Astrocyte (in vitro differentiated cells and primary cell): Measurements from ENCODE around the gene METTL22. TPM values are rescaled to one million over a fixed set of nuclear protein-coding genes. Genes with fewer than 3 reads are reported as not detected.
A peak's percentile ranks its signal among the peaks of the same experiment; 100 is the strongest.

Experiments
- DNase-seq: peaks from one replicate; pipeline ENCODE4 v3.0.0-alpha.2; 2010; ENCODE audit warnings: low read depth
- FAIRE-seq: peaks from 2 replicates; lab custom pipeline; 2011; peaks lifted over from hg19 to GRCh38; lab: Jason Lieb, UNC
- H2AFZ ChIP-seq: 2 replicates; pipeline ENCODE4 v1.6.0; 2012; ENCODE audit warnings: low read depth, low read length, inconsistent platforms
- H3K27ac ChIP-seq: 2 replicates; pipeline ENCODE4 v1.5.1; 2011; ENCODE audit warnings: low read depth, low read length, inconsistent platforms
- H3K27me3 ChIP-seq: 2 replicates; pipeline ENCODE4 v1.6.0; 2011; ENCODE audit warnings: low read length, inconsistent platforms; ENCODE audit not compliant: insufficient read depth
- H3K36me3 ChIP-seq: 2 replicates; pipeline ENCODE4 v1.5.1; 2011; ENCODE audit warnings: low read length, inconsistent platforms; ENCODE audit not compliant: insufficient read depth
- H3K4me1 ChIP-seq: 2 replicates; pipeline ENCODE4 v1.5.1; 2011; ENCODE audit warnings: low read length, inconsistent platforms; ENCODE audit not compliant: insufficient read depth
- H3K4me2 ChIP-seq: 2 replicates; pipeline ENCODE4 v1.6.0; 2012; ENCODE audit warnings: low read length, inconsistent platforms
- H3K4me3 ChIP-seq: 2 replicates; pipeline ENCODE4 v1.5.1; 2011; ENCODE audit warnings: low read depth, mild to moderate bottlenecking, low read length, inconsistent platforms; ENCODE audit not compliant: insufficient read depth
- H3K79me2 ChIP-seq: 2 replicates; pipeline ENCODE4 v1.6.0; 2012; ENCODE audit warnings: mild to moderate bottlenecking, low read length, inconsistent platforms; ENCODE audit not compliant: insufficient read depth
- H3K9ac ChIP-seq: 2 replicates; pipeline ENCODE4 v1.6.0; 2012; ENCODE audit warnings: mild to moderate bottlenecking, low read length, inconsistent platforms
- H3K9me3 ChIP-seq: 2 replicates; pipeline ENCODE4 v1.5.1; 2012; ENCODE audit warnings: low read depth, mild to moderate bottlenecking, low read length, inconsistent platforms; ENCODE audit not compliant: insufficient read depth
- H4K20me1 ChIP-seq: 2 replicates; pipeline ENCODE4 v1.6.0; 2012; ENCODE audit warnings: low read length, inconsistent platforms; ENCODE audit not compliant: insufficient read depth
- H3K27ac Mint-ChIP-seq: one replicate; pipeline ENCODE4 v1.8.0; 2021; ENCODE audit warnings: mild to moderate bottlenecking, mixed read lengths; ENCODE audit not compliant: unreplicated experiment
- H3K27me3 Mint-ChIP-seq: one replicate; pipeline ENCODE4 v1.8.0; 2021; ENCODE audit warnings: low read depth, mixed read lengths; ENCODE audit not compliant: unreplicated experiment
- H3K36me3 Mint-ChIP-seq: one replicate; pipeline ENCODE4 v1.8.0; 2021; ENCODE audit warnings: low read depth, mixed read lengths; ENCODE audit not compliant: unreplicated experiment
- H3K4me1 Mint-ChIP-seq: one replicate; pipeline ENCODE4 v1.8.0; 2021; ENCODE audit warnings: low read depth, mixed read lengths; ENCODE audit not compliant: unreplicated experiment
- H3K4me3 Mint-ChIP-seq: one replicate; pipeline ENCODE4 v1.8.0; 2021; ENCODE audit warnings: mild to moderate bottlenecking, moderate library complexity, mixed read lengths; ENCODE audit not compliant: unreplicated experiment
- H3K9me3 Mint-ChIP-seq: one replicate; pipeline ENCODE4 v1.8.0; 2021; ENCODE audit warnings: mild to moderate bottlenecking, mixed read lengths; ENCODE audit not compliant: unreplicated experiment
- EZH2 ChIP-seq: IDR thresholded peaks from 2 replicates; pipeline ENCODE4 v1.6.1; 2012; ENCODE audit warnings: mild to moderate bottlenecking, low read length, inconsistent platforms; ENCODE audit not compliant: insufficient read depth
- total RNA-seq: library from RNA; stranded (reverse); gene quantifications from 2 replicates; pipeline ENCODE4 v1.2.1, GENCODE V29; 2021
- TF ChIP-seq, protein P1 (sequence below): IDR thresholded peaks from 2 replicates; pipeline ENCODE4 v1.5.1; 2011; ENCODE audit warnings: low read depth, mild to moderate bottlenecking, inconsistent platforms, low read length, moderate library complexity; ENCODE audit not compliant: insufficient read depth

METTL22 gene
- total RNA-seq, 1 donor from 2014 or later, result 37.7 TPM

DNA sequence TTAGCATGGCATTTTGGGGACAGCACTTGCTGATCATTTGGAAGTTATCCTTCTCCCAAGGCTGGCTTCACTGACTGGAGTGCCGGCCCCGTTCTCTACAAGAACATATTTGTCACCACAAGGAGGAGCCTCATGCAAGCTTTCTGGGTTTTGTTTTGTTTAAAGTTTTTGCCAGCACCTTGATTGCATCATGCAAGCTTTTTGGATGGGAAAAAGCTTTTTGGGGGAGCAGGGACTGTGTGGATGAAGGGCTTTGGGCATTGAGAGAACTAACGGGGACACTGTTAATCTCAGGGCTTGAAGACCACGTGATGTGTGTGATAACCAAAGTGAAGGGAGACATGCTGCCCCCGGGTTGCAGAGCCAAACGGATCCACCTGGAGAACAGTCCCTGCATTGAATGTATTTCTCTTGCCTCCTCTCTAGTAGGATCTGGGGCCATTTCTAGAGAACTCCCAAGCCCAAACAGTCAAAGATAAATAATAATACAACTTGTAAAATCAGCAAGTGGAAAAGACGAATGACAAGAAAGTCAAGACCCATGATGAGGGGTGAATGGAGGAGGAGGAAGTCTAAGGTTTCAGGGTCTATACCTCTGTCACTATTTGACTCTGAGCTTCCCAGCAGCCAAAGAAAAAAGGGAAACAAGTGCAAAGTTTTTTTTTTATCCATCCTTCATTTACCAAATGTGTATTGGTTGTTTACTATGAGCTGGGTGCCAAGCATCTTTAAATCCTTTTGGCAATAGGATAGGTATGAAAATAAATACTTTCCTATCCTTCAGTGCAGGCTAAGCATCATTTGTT is 48.4 kb upstream of the METTL22 start:
- peak overlapping the region; percentile 49 for H2AFZ ChIP-seq
- no peaks in the 10 kb centered on the region for H3K36me3 ChIP-seq
- FAIRE-seq (no peak), DNase-seq (peak; percentile 12)
- H3K9me3 Mint-ChIP-seq, result no peaks in the 10 kb centered on the region
- no peaks in the 10 kb centered on the region for H3K9me3 ChIP-seq
- H3K4me3 Mint-ChIP-seq, result no peak overlapping the region
- H3K4me1 Mint-ChIP-seq, result peaks cover 13% of the 10 kb centered on the region
- H3K27me3 Mint-ChIP-seq, result no peaks in the 10 kb centered on the region
- H3K4me1 ChIP-seq, result peaks cover 10% of the 10 kb centered on the region
- no peak overlapping the region for H3K4me2 ChIP-seq
- H3K9ac ChIP-seq, result no peak overlapping the region
- H3K27me3 ChIP-seq, result peaks cover 15% of the 10 kb centered on the region
- H3K4me3 ChIP-seq, result no peak overlapping the region
- TF ChIP-seq, protein P1, sequence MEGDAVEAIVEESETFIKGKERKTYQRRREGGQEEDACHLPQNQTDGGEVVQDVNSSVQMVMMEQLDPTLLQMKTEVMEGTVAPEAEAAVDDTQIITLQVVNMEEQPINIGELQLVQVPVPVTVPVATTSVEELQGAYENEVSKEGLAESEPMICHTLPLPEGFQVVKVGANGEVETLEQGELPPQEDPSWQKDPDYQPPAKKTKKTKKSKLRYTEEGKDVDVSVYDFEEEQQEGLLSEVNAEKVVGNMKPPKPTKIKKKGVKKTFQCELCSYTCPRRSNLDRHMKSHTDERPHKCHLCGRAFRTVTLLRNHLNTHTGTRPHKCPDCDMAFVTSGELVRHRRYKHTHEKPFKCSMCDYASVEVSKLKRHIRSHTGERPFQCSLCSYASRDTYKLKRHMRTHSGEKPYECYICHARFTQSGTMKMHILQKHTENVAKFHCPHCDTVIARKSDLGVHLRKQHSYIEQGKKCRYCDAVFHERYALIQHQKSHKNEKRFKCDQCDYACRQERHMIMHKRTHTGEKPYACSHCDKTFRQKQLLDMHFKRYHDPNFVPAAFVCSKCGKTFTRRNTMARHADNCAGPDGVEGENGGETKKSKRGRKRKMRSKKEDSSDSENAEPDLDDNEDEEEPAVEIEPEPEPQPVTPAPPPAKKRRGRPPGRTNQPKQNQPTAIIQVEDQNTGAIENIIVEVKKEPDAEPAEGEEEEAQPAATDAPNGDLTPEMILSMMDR, result peak; percentile 45
- TF ChIP-seq EZH2, result no peak
- no peaks in the 10 kb centered on the region for H3K79me2 ChIP-seq
- H3K27ac ChIP-seq, result no peak overlapping the region
- H3K36me3 Mint-ChIP-seq, result no peaks in the 10 kb centered on the region
- H4K20me1 ChIP-seq, result no peaks in the 10 kb centered on the region
- peak overlapping the region; percentile 93 for H3K27ac Mint-ChIP-seq

- no peaks in the 10 kb centered on the region for H3K9me3 Mint-ChIP-seq
Measured at GRCh38 chr16:8575399-8575798, 46.1 kb upstream of the METTL22 start.

More at GRCh38 chr16:8575399-8575798, 46.1 kb upstream of the METTL22 start:
- no peaks in the 10 kb centered on the region for H3K36me3 Mint-ChIP-seq
- peaks cover 13% of the 10 kb centered on the region for H3K4me1 Mint-ChIP-seq
- no peaks in the 10 kb centered on the region for H3K36me3 ChIP-seq
- no peak overlapping the region for H3K4me3 Mint-ChIP-seq
- no peaks in the 10 kb centered on the region for H3K9me3 ChIP-seq
- H4K20me1 ChIP-seq, result no peaks in the 10 kb centered on the region
- H2AFZ ChIP-seq, result no peak overlapping the region
- H3K79me2 ChIP-seq, result no peaks in the 10 kb centered on the region
- DNase-seq (no peak), FAIRE-seq (no peak)
- H3K27me3 ChIP-seq, result peaks cover 15% of the 10 kb centered on the region
- H3K27ac ChIP-seq, result no peak overlapping the region
- no peak overlapping the region for H3K4me2 ChIP-seq
- H3K9ac ChIP-seq, result no peak overlapping the region
- H3K4me1 ChIP-seq, result peaks cover 10% of the 10 kb centered on the region
- TF ChIP-seq, protein P1, result no peak
- TF ChIP-seq EZH2, result no peak
- no peaks in the 10 kb centered on the region for H3K27me3 Mint-ChIP-seq
- no peak overlapping the region for H3K27ac Mint-ChIP-seq
- H3K4me3 ChIP-seq, result no peak overlapping the region
